GM21737 (cell line): ENCODE data around the gene PET100.

ENCODE experiments used
- ATAC-seq: cut with Tn5 transposase; IDR thresholded peaks from one replicate; pipeline ENCODE4 v1.9.1; 2021; ENCODE audit warnings: mild to moderate bottlenecking, moderate library complexity; ENCODE audit not compliant: unreplicated experiment

Gene PET100

DNA sequence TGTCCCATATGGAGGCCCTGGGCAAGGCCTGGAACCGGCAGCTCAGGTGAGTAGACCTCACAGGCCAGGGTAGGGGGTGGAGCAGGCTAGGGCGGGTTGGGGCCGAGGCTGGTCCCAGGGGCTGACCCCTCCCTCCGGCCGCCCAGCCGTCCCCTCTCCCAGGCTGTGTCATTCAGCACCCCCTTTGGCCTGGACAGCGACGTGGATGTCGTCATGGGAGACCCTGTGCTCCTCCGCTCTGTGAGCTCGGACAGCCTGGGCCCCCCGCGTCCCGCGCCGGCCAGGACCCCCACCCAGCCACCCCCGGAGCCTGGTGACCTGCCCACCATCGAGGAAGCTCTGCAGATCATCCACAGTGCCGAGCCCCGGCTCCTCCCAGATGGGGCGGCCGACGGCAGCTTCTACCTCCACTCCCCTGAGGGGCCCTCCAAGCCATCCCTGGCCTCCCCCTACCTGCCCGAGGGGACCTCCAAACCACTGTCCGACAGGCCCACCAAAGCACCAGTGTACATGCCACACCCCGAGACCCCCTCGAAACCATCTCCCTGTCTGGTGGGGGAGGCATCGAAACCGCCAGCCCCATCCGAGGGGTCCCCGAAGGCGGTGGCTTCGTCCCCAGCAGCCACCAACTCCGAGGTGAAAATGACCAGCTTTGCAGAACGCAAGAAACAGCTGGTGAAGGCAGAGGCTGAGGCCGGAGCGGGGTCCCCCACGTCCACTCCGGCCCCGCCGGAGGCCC is 17.9 kb upstream of the PET100 start:
- no peak for ATAC-seq

DNA sequence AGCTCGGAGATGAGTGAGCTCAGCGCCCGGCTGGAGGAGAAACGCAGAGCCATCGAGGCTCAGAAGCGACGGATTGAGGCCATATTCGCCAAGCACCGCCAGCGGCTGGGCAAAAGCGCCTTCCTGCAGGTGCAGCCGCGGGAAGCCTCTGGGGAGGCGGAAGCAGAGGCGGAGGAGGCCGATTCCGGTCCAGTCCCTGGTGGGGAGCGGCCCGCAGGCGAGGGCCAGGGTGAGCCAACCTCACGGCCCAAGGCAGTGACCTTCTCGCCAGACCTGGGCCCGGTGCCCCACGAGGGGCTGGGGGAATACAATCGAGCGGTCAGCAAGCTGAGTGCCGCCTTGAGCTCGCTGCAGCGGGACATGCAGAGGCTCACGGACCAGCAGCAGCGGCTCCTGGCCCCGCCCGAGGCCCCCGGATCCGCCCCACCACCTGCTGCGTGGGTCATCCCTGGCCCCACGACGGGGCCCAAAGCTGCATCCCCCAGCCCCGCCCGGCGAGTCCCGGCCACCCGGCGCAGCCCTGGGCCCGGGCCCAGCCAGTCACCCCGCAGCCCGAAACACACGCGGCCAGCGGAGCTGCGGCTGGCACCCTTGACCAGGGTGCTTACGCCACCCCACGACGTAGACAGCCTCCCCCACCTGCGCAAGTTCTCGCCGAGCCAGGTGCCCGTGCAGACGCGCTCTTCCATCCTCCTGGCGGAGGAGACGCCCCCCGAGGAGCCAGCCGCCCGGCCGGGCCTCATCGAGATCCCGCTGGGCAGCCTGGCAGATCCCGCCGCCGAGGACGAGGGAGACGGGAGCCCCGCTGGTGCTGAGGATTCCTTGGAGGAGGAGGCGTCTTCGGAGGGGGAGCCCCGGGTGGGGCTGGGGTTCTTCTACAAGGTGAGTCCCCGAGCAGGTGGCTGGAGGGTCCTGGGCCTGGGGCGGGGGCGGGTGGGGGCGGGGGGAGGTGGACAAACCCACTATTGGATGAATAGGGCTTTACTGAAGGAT is 17.0 kb upstream of the PET100 start:
- no peak for ATAC-seq

DNA sequence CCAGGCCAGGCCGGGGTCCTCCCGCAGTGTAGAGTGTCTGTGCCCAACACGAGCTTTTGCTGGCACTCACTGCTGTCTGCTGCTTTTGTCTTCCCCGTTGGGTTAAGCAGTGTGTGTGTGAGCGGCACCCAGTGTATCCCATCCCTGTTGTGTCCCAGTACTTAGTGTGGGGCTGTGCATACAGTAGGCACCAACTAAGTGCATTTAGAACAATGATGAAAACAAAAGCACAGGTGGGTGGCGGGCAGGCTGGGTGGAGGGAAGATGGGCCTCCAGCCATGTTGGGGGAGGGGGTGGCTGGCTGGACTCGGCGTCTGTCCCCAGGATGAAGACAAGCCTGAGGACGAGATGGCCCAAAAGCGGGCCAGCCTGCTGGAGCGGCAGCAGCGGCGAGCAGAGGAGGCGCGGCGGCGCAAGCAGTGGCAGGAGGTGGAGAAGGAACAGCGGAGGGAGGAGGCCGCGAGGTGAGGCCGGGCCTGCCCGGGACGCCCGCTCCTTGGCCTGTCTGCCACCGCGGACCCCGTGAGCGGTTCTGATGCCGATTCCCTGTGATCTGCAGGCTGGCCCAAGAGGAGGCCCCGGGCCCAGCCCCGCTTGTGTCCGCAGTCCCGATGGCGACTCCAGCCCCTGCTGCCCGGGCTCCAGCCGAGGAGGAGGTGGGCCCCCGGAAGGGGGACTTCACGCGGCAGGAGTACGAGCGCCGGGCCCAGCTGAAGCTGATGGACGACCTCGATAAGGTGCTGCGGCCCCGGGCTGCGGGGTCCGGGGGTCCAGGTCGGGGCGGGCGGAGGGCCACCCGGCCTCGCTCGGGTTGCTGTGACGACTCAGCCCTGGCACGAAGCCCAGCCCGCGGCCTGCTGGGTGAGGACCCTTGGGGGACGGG is 14.5 kb upstream of the PET100 start:
- ATAC-seq = no peak

DNA sequence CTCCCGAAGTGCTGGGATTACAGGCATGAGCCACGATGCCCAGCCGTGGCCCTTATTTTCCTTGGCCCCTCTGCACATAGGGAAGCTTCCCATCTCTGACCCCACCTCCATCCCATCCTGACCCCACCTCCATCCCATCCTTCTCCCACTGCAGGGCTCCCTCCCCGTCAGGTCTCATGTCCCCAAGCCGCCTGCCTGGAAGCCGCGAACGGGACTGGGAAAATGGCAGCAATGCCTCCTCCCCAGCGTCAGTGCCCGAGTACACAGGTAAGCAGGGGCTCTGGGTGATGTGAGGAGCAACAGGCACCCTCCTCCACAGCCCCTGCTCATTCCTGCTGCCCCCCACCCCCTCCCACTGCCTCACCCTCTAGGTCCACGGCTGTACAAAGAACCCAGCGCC is 12.4 kb upstream of the PET100 start:
- no peak for ATAC-seq

DNA sequence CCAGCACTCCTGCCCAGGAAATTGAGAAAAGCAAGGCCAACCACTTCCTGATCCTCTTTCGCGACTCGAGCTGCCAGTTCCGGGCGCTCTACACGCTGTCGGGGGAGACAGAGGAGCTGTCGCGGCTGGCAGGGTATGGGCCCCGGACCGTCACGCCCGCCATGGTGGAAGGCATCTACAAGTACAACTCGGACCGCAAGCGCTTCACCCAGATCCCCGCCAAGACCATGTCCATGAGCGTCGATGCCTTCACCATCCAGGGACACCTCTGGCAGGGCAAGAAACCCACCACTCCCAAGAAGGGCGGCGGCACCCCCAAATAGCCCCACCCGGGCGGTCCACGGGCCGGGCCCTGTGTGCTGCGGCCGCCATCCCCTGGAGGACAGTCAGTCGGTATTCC is 11.9 kb upstream of the PET100 start:
- no peak for ATAC-seq

GRCh38 chr19:7618348-7618747 is 11.2 kb upstream of the PET100 start:
- no peak for ATAC-seq

DNA sequence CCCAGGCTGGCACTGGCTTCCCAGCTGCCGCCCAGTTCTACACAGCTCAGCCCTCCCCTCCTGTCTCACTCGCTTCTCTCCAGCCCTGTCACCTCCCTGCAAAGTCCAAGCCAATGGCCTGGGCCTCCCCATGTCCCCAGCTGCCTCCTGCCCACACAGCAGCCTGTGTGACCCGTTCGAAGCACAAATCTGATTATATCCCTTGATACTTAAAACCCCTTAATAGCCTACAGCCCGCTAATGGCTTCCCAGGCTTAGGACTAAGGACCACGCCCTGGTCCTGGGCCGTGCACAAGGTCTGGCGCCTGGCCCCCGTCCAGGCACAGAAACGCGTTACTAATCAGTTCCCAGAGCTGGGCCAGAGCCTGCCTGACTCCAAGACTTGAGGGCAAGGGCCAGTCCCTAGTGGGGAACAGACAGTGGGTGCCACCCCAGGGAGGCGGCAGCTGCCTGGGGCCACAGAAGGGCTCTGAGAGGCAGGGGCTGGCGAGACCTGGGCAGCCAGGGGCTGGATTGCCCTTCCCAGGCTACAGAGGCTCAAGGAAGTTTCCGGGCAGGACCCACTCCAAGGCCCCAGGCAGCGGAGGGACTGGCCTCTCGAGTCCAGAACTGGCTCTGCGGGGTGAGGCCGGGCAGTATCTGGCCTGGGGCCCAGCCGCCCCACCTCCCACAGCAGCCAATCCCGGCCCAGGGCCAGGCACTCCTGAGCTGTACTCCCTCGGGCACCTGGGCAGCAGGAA is 10.7 kb upstream of the PET100 start:
- ATAC-seq = no peak

- no peak for ATAC-seq
Measured at GRCh38 chr19:7619671-7620441, 9.7 kb upstream of the PET100 start.

GRCh38 chr19:7620442-7621412 is 8.9 kb upstream of the PET100 start:
- ATAC-seq = no peak

- ATAC-seq = no peak
Measured at GRCh38 chr19:7622933-7623685, 6.5 kb upstream of the PET100 start.

DNA sequence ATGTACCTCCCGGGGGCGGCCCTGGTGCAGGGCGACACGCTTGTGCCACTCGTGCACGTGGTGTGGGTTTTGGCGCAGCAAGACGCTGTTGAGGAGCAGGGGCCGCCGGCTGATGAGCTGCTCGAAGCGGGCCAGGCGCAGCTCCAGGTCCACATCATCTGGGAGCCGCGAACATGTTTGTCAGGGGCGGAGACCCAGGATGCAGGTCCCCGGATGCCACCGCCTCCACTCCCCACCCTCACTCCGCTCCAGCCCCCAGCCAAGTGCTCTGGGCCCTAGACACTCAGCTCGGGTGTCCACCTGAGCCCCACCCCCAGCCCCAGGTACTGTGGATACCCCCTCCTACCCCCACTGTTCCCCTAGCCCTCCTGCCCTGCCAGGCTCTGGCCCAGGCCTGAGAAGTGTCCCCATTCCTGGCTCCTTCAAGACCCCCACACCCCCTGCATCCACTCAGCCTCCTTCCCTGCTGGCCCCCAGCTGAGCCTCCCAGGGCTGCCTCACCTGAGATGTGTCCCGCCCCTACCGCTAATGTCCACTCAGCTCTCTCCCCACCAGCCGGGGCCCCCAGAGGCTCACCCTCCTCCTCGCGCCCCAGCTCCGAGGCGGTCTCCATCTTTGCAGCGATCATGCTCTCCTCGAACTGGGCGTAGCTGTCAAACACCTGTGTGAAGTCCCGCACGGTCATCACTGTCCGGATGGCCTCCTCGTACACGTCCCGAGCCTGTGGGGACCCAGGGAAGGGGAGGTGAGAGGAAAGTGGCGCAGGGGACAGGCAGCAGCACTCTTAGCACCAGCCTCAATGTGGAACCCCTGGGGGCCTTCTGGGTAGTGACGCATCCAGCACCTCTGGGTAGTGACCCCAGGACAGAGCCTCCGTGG is 5.6 kb upstream of the PET100 start:
- no peak for ATAC-seq

DNA sequence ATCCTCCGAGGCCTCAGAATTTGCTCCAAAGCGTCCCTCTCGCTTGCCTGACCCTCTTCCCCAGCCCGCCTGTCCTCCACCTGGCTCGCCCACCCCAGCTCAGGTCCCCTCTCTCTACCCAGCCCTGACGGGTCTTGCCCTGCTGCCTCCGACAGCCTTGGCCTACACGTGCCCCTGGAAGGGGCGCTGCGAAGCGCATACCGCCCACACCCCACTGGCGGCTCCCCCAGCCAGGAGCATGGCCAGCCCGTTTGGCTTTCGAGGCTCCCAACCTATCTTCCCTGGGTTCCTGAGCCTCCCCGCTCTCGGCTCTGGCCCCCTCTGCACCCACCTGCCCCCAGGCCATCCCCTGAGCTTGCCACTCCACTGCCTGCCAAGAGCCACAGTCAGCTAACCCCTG is 4.8 kb upstream of the PET100 start:
- no peak for ATAC-seq

GRCh38 chr19:7625763-7626372 is 3.7 kb upstream of the PET100 start:
- no peak for ATAC-seq

DNA sequence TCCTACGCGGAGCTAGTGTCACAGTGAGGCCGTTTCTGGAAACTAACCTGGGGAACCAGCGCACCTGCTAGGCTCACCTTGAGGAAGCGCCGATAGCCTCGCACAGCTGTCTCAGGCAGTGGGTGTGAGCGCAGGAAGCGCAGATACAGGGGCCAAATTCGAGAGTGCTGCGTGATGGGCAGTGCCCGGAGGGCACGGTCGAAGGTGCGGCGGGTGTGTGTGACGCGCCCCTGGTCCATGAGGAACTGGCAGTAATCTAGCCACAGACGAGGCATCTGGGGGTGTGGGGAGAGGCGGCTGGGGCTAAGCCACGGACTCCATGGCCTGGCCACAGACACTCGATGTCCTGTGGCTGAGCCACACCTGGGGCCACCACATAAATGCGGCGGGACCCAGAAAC is 2.4 kb upstream of the PET100 start:
- no peak for ATAC-seq

DNA sequence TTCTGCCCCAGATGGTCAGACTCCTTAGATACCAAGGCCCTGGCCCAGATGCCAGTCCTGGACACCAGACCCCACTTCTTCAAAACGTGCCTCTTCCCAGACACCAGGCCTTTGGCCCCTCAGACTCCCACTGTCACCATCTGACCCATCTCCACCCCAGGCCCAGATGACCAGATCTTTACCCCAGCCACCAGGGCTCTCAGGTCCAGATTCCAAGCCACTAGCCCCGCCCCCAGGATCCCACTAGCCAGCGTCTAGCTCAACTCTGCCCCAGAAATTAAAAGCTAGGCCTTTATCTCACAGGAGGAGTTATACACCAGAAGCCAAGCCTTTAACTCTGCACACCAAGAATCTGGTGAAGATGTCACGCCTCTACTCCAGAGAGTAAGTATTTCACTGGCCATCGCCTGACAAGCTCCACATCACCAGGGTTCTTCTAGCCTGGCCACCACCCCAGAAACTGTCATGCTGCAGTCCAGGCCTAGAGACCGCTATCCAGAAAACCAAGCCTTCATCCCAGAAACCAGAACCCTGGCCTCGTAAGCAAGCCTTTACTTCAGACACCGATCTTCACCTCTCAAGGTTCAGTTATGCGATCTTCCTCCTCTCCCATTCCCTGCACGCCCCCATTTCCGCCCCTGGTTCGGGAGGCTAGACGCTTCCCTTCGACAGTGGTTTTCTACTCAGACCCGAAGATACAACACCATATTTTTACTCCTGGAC is 843 bp upstream of the PET100 start:
- ATAC-seq = no peak

GRCh38 chr19:7631577-7631976 is 2.0 kb downstream of the PET100 start:
- ATAC-seq = no peak
